K562 (cell line): ENCODE data around the gene VWDE. TPM values are rescaled to one million over a fixed set of nuclear protein-coding genes. Genes with fewer than 3 reads are reported as not detected.

Source experiments
- CBX5 ChIP-seq: IDR thresholded peaks from 2 replicates; pipeline ENCODE4 v1.6.1; 2014; ENCODE audit warnings: low read depth, borderline replicate concordance
- CEBPB ChIP-seq: fragments of 450-650 bp; IDR thresholded peaks from 2 replicates; pipeline ENCODE4 v1.6.1; 2016; ENCODE audit warnings: missing genetic modification characterization, missing compliant biosample characterization
- CHCHD3 ChIP-seq: fragments of 250-450 bp; sonication (Bioruptor Pico); IDR thresholded peaks from 2 replicates; pipeline ENCODE4 v2.1.2; 2022; ENCODE audit warnings: mild to moderate bottlenecking
- HDAC1 ChIP-seq, 2 experiments: fragments of 450-650 bp; IDR thresholded peaks; 2 replicates each; pipeline ENCODE4 v1.6.1; 2016 to 2017; ENCODE audit warnings: inconsistent platforms in 1 of 2, mild to moderate bottlenecking in 1 of 2, moderate library complexity in 1 of 2
- MTA1 ChIP-seq: fragments of 450-650 bp; IDR thresholded peaks from 2 replicates; pipeline ENCODE4 v1.6.1; 2017; ENCODE audit warnings: borderline replicate concordance
- NFIC ChIP-seq: fragments of 450-650 bp; IDR thresholded peaks from 2 replicates; pipeline ENCODE4 v1.6.1; 2017; ENCODE audit warnings: mild to moderate bottlenecking, inconsistent platforms
- RBM22 ChIP-seq: fragments of 200-400 bp; formaldehyde crosslinking; IDR thresholded peaks from 2 replicates; pipeline ENCODE4 v1.6.1; 2018; ENCODE audit warnings: low read length, low read depth; ENCODE audit not compliant: poor library complexity, severe bottlenecking
- RBM34 ChIP-seq: fragments of 200-400 bp; formaldehyde crosslinking; IDR thresholded peaks from 2 replicates; pipeline ENCODE4 v1.6.1; 2018; ENCODE audit warnings: low read length, borderline replicate concordance; ENCODE audit not compliant: insufficient read depth
- RNF219 ChIP-seq: fragments of 250-450 bp; sonication (Bioruptor Pico); IDR thresholded peaks from 2 replicates; pipeline ENCODE4 v1.5.0; 2022; ENCODE audit warnings: mild to moderate bottlenecking
- SMAD3 ChIP-seq: fragments of 450-650 bp; formaldehyde crosslinking; conservative IDR thresholded peaks from 2 replicates; pipeline ENCODE4 v1.4.0; 2020; ENCODE audit warnings: mild to moderate bottlenecking
- TCFL5 ChIP-seq: fragments of 250-450 bp; sonication (Bioruptor Pico); conservative IDR thresholded peaks from 2 replicates; pipeline ENCODE4 v1.6.1; 2021; ENCODE audit warnings: mild to moderate bottlenecking, moderate library complexity, matching md5 sums
- UBTF ChIP-seq, 2 experiments: IDR thresholded peaks; 2 replicates each; pipeline ENCODE4 v1.6.1; 2012; ENCODE audit warnings: improper control_type of control experiment in 2 of 2, low read depth in 2 of 2, low read length in 2 of 2, borderline replicate concordance in 1 of 2
- ZNF146 ChIP-seq: IDR thresholded peaks from one replicate; pipeline ENCODE4 v1.6.1; 2018; ENCODE audit warnings: missing compliant biosample characterization; ENCODE audit not compliant: unreplicated experiment
- ZNF277 ChIP-seq: fragments of 250-450 bp; sonication (Bioruptor Pico); IDR thresholded peaks from 2 replicates; pipeline ENCODE4 v1.8.0; 2022; ENCODE audit warnings: inconsistent platforms, mild to moderate bottlenecking, moderate library complexity, borderline replicate concordance
- ZNF408 ChIP-seq: fragments of 250-450 bp; sonication (Bioruptor Pico); IDR thresholded peaks from 2 replicates; pipeline ENCODE4 v1.4.0; 2020; ENCODE audit warnings: low read depth, mild to moderate bottlenecking, moderate library complexity
- ZNF76 ChIP-seq: fragments of 250-450 bp; sonication (Bioruptor Pico); IDR thresholded peaks from 2 replicates; pipeline ENCODE4 v1.4.0; 2020; ENCODE audit warnings: mild to moderate bottlenecking, moderate library complexity, borderline replicate concordance
- polyA plus RNA-seq, 8 experiments: library from polyadenylated mRNA; depleted of rRNA in 4 of 8; stranded (reverse) in 5 of 8; unstranded in 3 of 8; fragments of >200 nt; fragmentation: Nextera tagmentation in 2 of 8; fragmentation: Illumina TruSeq in 1 of 8; extraction: Ambion mirVana in 2 of 8; extraction: Trizol in 1 of 8; gene quantifications; 2 replicates each; pipeline versions ENCODE4 v1.2.1 to v1.2.3, GENCODE V29; 2011 to 2014; ENCODE audit warnings: inconsistent platforms in 1 of 8, missing spikeins in 1 of 8
- total RNA-seq, 7 experiments: library from RNA; depleted of rRNA in 6 of 7; stranded (reverse); fragments of >200 nt in 6 of 7; fragmentation: Illumina TruSeq in 2 of 7; extraction: Trizol in 2 of 7; gene quantifications; 2 replicates each; pipeline versions ENCODE4 v1.2.1 to v1.2.3, GENCODE V29; 2011 to 2021; ENCODE audit warnings: low replicate concordance in 1 of 7
- TF ChIP-seq, protein P1 (sequence below): fragments of 450-650 bp; formaldehyde crosslinking; conservative IDR thresholded peaks from 2 replicates; pipeline ENCODE4 v1.4.0; 2022; ENCODE audit warnings: mild to moderate bottlenecking, missing genetic modification characterization

VWDE gene
- total and polyA plus RNA-seq, 9 of the 15 experiments (the other 6 are each of a cell fraction or from before 2014, with no cell fraction given): 40.6 to 162 (median 95.2) TPM

GRCh38 chr7:12385364-12385786 lies 18.3 kb downstream of the VWDE start (continued):
- no peak for TF ChIP-seq RBM34
- no peak for TF ChIP-seq ZNF277 (CRISPR knock-in tag)
- TF ChIP-seq, protein P1, sequence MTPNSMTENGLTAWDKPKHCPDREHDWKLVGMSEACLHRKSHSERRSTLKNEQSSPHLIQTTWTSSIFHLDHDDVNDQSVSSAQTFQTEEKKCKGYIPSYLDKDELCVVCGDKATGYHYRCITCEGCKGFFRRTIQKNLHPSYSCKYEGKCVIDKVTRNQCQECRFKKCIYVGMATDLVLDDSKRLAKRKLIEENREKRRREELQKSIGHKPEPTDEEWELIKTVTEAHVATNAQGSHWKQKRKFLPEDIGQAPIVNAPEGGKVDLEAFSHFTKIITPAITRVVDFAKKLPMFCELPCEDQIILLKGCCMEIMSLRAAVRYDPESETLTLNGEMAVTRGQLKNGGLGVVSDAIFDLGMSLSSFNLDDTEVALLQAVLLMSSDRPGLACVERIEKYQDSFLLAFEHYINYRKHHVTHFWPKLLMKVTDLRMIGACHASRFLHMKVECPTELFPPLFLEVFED (CRISPR knock-in tag): no peak
- no peak for TF ChIP-seq CEBPB (tag)
- TF ChIP-seq SMAD3: peak; percentile 65; the same call in 1 of the 2 replicates
- TF ChIP-seq HDAC1 (IDR thresholded peaks at IDR 0.05): peak; percentile 76 to 88; a peak in 3 of 4 replicates
- no peak for TF ChIP-seq ZNF408
- TF ChIP-seq CBX5: no peak
- no peak for TF ChIP-seq ZNF146 (CRISPR knock-in tag)
- TF ChIP-seq TCFL5 (CRISPR knock-in tag): no peak
- TF ChIP-seq NFIC: peak; percentile 90
- no peak for TF ChIP-seq CHCHD3
- TF ChIP-seq RNF219 (CRISPR knock-in tag): no peak
- peak; percentile 50; the same call in 1 of the 2 replicates for TF ChIP-seq MTA1
- no peak for TF ChIP-seq RBM22
- no peak for TF ChIP-seq ZNF76 (CRISPR knock-in tag)
- TF ChIP-seq UBTF (IDR thresholded peaks at IDR 0.05; ENCODE audit: borderline replicate concordance in 1 of 2, low read depth in 2 of 2, low read length in 2 of 2): no peak
